SK-N-SH (cell line): Measurements from ENCODE around the gene FECH. TPM values are rescaled to one million over a fixed set of nuclear protein-coding genes. Genes with fewer than 3 reads are reported as not detected.

Experiments used
- CTCF ChIA-PET: fragments of 300-600, 350-600 bp; formaldehyde crosslinking; extraction: SDS; loops from one replicate; lab custom pipeline; 2021; lab: Yijun Ruan, JAX
- POLR2A ChIA-PET: fragments of 350-600 bp; sonication (Branson Sonifier 250); formaldehyde crosslinking; extraction: SDS; loops from one replicate; lab custom pipeline; 2020; ENCODE audit warnings: antibody characterized with exemption, inconsistent platforms; lab: Yijun Ruan, JAX
- DNase-seq: peaks from one replicate; pipeline ENCODE4 v3.0.0; 2012
- H2AFZ ChIP-seq: fragments of 200-600 bp; sonication (generic); 2 replicates; pipeline ENCODE4 v1.8.1; 2016; ENCODE audit warnings: antibody characterized with exemption, mild to moderate bottlenecking, low read depth
- H3F3A ChIP-seq: fragments of 200-600 bp; sonication (generic); replicated peaks from 2 replicates; pipeline ENCODE3; 2016; ENCODE audit warnings: antibody characterized with exemption, mild to moderate bottlenecking; ENCODE audit not compliant: insufficient read depth
- H3K27ac ChIP-seq, 2 experiments: fragments of 200-500 bp in 1 of 2; fragments of 200-600 bp in 1 of 2; sonication (Bioruptor generic) in 1 of 2; sonication (generic), shearing (Covaris generic) in 1 of 2; 2 replicates each; pipeline versions ENCODE4 v1.5.1 to v1.6.1; 2014 to 2016; ENCODE audit warnings: low read depth in 2 of 2, inconsistent platforms in 1 of 2, low read length in 1 of 2, mild to moderate bottlenecking in 1 of 2, mixed read lengths in 1 of 2
- H3K27me3 ChIP-seq: fragments of 200-600 bp; sonication (generic), shearing (Covaris generic); 2 replicates; pipeline ENCODE4 v1.6.1; 2016; ENCODE audit warnings: mixed run types; ENCODE audit not compliant: insufficient read depth
- H3K36me3 ChIP-seq, 2 experiments: fragments of 200-500 bp in 1 of 2; fragments of 200-600 bp in 1 of 2; sonication (Bioruptor generic) in 1 of 2; sonication (generic) in 1 of 2; replicated peaks in 1 of 2; 2 replicates each; pipeline versions ENCODE3 to v1.5.1; 2014 to 2016; ENCODE audit warnings: low read length in 1 of 2, mild to moderate bottlenecking in 1 of 2; ENCODE audit not compliant: insufficient read depth in 2 of 2, control insufficient read depth in 1 of 2
- H3K4me1 ChIP-seq, 2 experiments: fragments of 200-500 bp in 1 of 2; fragments of 200-600 bp in 1 of 2; sonication (Bioruptor generic) in 1 of 2; sonication (generic), shearing (Covaris generic) in 1 of 2; 2 replicates each; pipeline versions ENCODE4 v1.5.1 to v1.6.1; 2014 to 2016; ENCODE audit warnings: low read depth in 1 of 2, low read length in 1 of 2, mixed run types in 1 of 2; ENCODE audit not compliant: insufficient read depth in 2 of 2, control insufficient read depth in 1 of 2
- H3K4me2 ChIP-seq: fragments of 200-600 bp; sonication (generic), shearing (Covaris generic); 2 replicates; pipeline ENCODE4 v1.6.1; 2017; ENCODE audit warnings: mixed run types
- H3K4me3 ChIP-seq, 2 experiments: fragments of 200-500 bp in 1 of 2; fragments of 200-600 bp in 1 of 2; sonication (Bioruptor generic) in 1 of 2; sonication (generic), shearing (Covaris generic) in 1 of 2; 2 replicates each; pipeline versions ENCODE4 v1.5.1 to v1.8.1; 2014 to 2016; ENCODE audit warnings: low read depth in 2 of 2, inconsistent platforms in 1 of 2, low read length in 1 of 2, mild to moderate bottlenecking in 1 of 2, mixed read lengths in 1 of 2, moderate library complexity in 1 of 2
- H3K79me2 ChIP-seq: fragments of 200-600 bp; sonication (generic); 2 replicates; pipeline ENCODE4 v1.8.1; 2017; ENCODE audit warnings: mild to moderate bottlenecking; ENCODE audit not compliant: insufficient read depth
- H3K9ac ChIP-seq: fragments of 200-600 bp; sonication (generic); 2 replicates; pipeline ENCODE4 v1.6.1; 2017; ENCODE audit warnings: mixed run types
- H3K9me2 ChIP-seq: fragments of 200-600 bp; sonication (generic); 2 replicates; pipeline ENCODE4 v1.6.1; 2017; ENCODE audit warnings: mixed run types
- H3K9me3 ChIP-seq: fragments of 200-600 bp; sonication (generic); 2 replicates; pipeline ENCODE4 v1.6.1; 2017; ENCODE audit warnings: mixed run types, mild to moderate bottlenecking, moderate library complexity
- H4K20me1 ChIP-seq: fragments of 200-600 bp; sonication (generic); 2 replicates; pipeline ENCODE4 v1.6.1; 2017; ENCODE audit warnings: mild to moderate bottlenecking, mixed run types; ENCODE audit not compliant: insufficient read depth
- CHD2 ChIP-seq: fragments of 150-350 bp; IDR thresholded peaks from 2 replicates; pipeline ENCODE4 v1.6.1; 2018; ENCODE audit warnings: low read length; ENCODE audit not compliant: partially characterized antibody
- EP300 ChIP-seq, 2 experiments: IDR thresholded peaks; 2 replicates each; pipeline versions ENCODE4 v1.4.0 to v1.6.1; 2012; ENCODE audit warnings: borderline replicate concordance in 1 of 2, low read depth in 1 of 2, low read length in 1 of 2
- EZH2phosphoT487 ChIP-seq: fragments of 200-600 bp; sonication (generic); IDR thresholded peaks from 2 replicates; pipeline ENCODE4 v1.6.1; 2017; ENCODE audit warnings: low read depth, mixed run types, mild to moderate bottlenecking, antibody characterized with exemption, moderate library complexity, borderline replicate concordance
- FOSL2 ChIP-seq: IDR thresholded peaks from 2 replicates; pipeline ENCODE4 v1.4.0; 2012; ENCODE audit warnings: low read depth, mild to moderate bottlenecking, moderate library complexity, borderline replicate concordance
- FOXJ3 ChIP-seq: sonication (generic); formaldehyde crosslinking; IDR thresholded peaks from 2 replicates; pipeline ENCODE4 v1.5.1; 2020; ENCODE audit warnings: mild to moderate bottlenecking, missing genetic modification reagents
- GABPA ChIP-seq: IDR thresholded peaks from 2 replicates; pipeline ENCODE4 v1.4.0; 2012; ENCODE audit warnings: low read depth, mild to moderate bottlenecking
- JUND ChIP-seq: IDR thresholded peaks from 2 replicates; pipeline ENCODE4 v1.4.0; 2012
- MEF2A ChIP-seq: IDR thresholded peaks from 2 replicates; pipeline ENCODE4 v1.4.0; 2012; ENCODE audit warnings: low read depth, borderline replicate concordance
- MXI1 ChIP-seq: IDR thresholded peaks from 2 replicates; pipeline ENCODE4 v1.6.1; 2012; ENCODE audit warnings: mild to moderate bottlenecking, low read depth, low read length, improper control_type of control experiment
- NFIC ChIP-seq: IDR thresholded peaks from 2 replicates; pipeline ENCODE4 v1.4.0; 2012; ENCODE audit warnings: borderline replicate concordance
- POLR2AphosphoS5 ChIP-seq: IDR thresholded peaks from 2 replicates; pipeline ENCODE4 v1.6.1; 2012; ENCODE audit warnings: low read depth, low read length
- RCOR1 ChIP-seq: fragments of 150-350 bp; IDR thresholded peaks from 2 replicates; pipeline ENCODE4 v1.6.1; 2017; ENCODE audit warnings: antibody characterized with exemption, low read length
- SMC3 ChIP-seq: IDR thresholded peaks from 2 replicates; pipeline ENCODE4 v1.6.1; 2012; ENCODE audit warnings: low read depth, low read length, improper control_type of control experiment
- TAF1 ChIP-seq: IDR thresholded peaks from 2 replicates; pipeline ENCODE4 v1.6.1; 2012; ENCODE audit warnings: low read depth, mild to moderate bottlenecking, low read length, moderate library complexity, borderline replicate concordance
- TCF12 ChIP-seq: IDR thresholded peaks from 2 replicates; pipeline ENCODE4 v1.4.0; 2012
- YY1 ChIP-seq: IDR thresholded peaks from 2 replicates; pipeline ENCODE4 v1.4.0; 2012; ENCODE audit warnings: low read depth, mild to moderate bottlenecking
- WGBS: methylation state at CpG from one replicate; pipeline ENCODE4 v1.1.6; 2017; ENCODE audit warnings: low lambda C conversion rate; 5-methylcytosine and 5-hydroxymethylcytosine counted together
- polyA plus RNA-seq, 3 experiments: library from polyadenylated mRNA; depleted of rRNA; stranded (reverse); fragments of >200 nt; gene quantifications; 2 replicates each; pipeline ENCODE4 v1.2.3, GENCODE V29; 2012
- TF ChIP-seq, protein P1 (sequence below): IDR thresholded peaks from 2 replicates; pipeline ENCODE4 v1.4.0; 2012; ENCODE audit warnings: low read depth, borderline replicate concordance
- TF ChIP-seq, protein P2 (sequence below): fragments of 200-600 bp; sonication (generic); IDR thresholded peaks from 2 replicates; pipeline ENCODE4 v1.6.1; 2017; ENCODE audit warnings: antibody characterized with exemption, mild to moderate bottlenecking, moderate library complexity

The FECH gene
- polyA plus RNA-seq, 1 of the 3 experiments (the other 2 are of a cell fraction): 44.4 TPM

DNA sequence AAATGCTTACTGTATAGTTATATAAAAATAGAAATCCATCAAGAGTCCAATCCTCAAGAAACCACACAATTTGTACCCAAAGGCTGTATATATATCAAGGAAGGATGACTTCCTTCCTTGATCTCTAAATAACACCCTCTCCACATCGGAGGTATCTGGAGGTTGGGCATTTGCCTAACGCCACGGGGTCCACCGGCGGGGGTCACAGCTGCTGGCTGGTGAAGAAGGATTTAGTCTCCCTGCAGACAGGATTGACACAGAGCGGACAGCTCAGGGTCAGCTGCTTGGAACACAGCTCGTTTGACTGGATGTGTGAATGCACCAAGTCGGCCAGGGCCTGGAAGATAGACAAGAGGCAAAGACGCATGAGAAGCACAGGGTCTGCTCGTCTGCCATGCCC is 36.0 kb downstream of the FECH start:
- no peaks in the 10 kb centered on the region for H3K9me2 ChIP-seq
- H3K4me3 ChIP-seq: no peak overlapping the region
- WGBS: 94% methylated on average over 8 of the region's 10 CpGs
- H3K36me3 ChIP-seq: peaks cover 25 to 34% of the 10 kb centered on the region in 2 experiments
- ChIA-PET CTCF (interaction anchor here (1.0 kb wide), 1 partner anchor 12 kb away, joined by 3 read pairs; no protein-coding TSS in a partner anchor), POLR2A (no interaction called here)
- H3K4me1 ChIP-seq: peaks cover 0 to under 1% of the 10 kb centered on the region in 2 experiments; a peak in 1 of 4 replicates
- no peak overlapping the region for H3K4me2 ChIP-seq
- no peaks in the 10 kb centered on the region for H3K79me2 ChIP-seq
- H4K20me1 ChIP-seq: no peaks in the 10 kb centered on the region
- no peaks in the 10 kb centered on the region for H3K9me3 ChIP-seq
- no peak for DNase-seq
- TF ChIP-seq GABPA (no peak), POLR2AphosphoS5 (no peak), SMC3 (no peak), MXI1 (no peak), RCOR1 (no peak), EP300 (IDR thresholded peaks at IDR 0.05; ENCODE audit: borderline replicate concordance in 1 of 2, low read depth in 1 of 2, low read length in 1 of 2) (no peak), MEF2A (no peak), EZH2phosphoT487 (no peak)
- H3K27me3 ChIP-seq: no peaks in the 10 kb centered on the region
- no peaks in the 10 kb centered on the region for H3F3A ChIP-seq
- H3K9ac ChIP-seq: no peak overlapping the region
- no peak overlapping the region for H2AFZ ChIP-seq
- H3K27ac ChIP-seq: no peak overlapping the region

DNA sequence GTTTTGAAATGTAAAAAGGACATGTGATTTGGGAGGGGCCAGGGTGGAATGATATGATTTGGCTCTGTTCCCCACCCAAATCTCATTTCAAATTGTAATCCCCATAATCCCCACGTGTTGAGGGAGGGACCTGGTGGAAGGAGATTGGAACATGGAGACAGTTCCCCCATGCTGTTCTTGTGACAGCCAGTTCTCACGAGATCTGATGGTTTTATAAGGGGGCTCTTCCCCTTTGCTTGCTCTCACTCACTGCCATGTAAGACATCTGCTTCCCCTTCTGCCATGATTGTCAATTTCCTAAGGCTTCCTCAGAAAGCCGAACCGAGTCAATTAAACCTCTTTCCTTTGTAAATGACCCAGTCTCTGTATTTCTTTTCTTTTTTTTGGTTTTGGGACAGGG is 39.2 kb downstream of the FECH start:
- ChIA-PET CTCF (no interaction called here), POLR2A (no interaction called here)
- no peak overlapping the region for H3K4me3 ChIP-seq
- no peaks in the 10 kb centered on the region for H3K27me3 ChIP-seq
- no peak overlapping the region for H3K27ac ChIP-seq
- TF ChIP-seq FOXJ3 (no peak), JUND (no peak), MXI1 (no peak), POLR2AphosphoS5 (no peak), CHD2 (no peak), TAF1 (no peak), TCF12 (no peak), FOSL2 (no peak), NFIC (no peak), YY1 (no peak)
- TF ChIP-seq, protein P1, sequence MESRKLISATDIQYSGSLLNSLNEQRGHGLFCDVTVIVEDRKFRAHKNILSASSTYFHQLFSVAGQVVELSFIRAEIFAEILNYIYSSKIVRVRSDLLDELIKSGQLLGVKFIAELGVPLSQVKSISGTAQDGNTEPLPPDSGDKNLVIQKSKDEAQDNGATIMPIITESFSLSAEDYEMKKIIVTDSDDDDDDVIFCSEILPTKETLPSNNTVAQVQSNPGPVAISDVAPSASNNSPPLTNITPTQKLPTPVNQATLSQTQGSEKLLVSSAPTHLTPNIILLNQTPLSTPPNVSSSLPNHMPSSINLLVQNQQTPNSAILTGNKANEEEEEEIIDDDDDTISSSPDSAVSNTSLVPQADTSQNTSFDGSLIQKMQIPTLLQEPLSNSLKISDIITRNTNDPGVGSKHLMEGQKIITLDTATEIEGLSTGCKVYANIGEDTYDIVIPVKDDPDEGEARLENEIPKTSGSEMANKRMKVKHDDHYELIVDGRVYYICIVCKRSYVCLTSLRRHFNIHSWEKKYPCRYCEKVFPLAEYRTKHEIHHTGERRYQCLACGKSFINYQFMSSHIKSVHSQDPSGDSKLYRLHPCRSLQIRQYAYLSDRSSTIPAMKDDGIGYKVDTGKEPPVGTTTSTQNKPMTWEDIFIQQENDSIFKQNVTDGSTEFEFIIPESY: no peak
- TF ChIP-seq, protein P2, sequence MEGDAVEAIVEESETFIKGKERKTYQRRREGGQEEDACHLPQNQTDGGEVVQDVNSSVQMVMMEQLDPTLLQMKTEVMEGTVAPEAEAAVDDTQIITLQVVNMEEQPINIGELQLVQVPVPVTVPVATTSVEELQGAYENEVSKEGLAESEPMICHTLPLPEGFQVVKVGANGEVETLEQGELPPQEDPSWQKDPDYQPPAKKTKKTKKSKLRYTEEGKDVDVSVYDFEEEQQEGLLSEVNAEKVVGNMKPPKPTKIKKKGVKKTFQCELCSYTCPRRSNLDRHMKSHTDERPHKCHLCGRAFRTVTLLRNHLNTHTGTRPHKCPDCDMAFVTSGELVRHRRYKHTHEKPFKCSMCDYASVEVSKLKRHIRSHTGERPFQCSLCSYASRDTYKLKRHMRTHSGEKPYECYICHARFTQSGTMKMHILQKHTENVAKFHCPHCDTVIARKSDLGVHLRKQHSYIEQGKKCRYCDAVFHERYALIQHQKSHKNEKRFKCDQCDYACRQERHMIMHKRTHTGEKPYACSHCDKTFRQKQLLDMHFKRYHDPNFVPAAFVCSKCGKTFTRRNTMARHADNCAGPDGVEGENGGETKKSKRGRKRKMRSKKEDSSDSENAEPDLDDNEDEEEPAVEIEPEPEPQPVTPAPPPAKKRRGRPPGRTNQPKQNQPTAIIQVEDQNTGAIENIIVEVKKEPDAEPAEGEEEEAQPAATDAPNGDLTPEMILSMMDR: no peak
- WGBS: 93% methylated on average over 4 of the region's 4 CpGs
- H3K9me2 ChIP-seq: no peaks in the 10 kb centered on the region
- peaks cover 14 to 15% of the 10 kb centered on the region in 2 experiments for H3K36me3 ChIP-seq
- no peak overlapping the region for H3K4me2 ChIP-seq
- no peaks in the 10 kb centered on the region for H4K20me1 ChIP-seq
- no peaks in the 10 kb centered on the region for H3F3A ChIP-seq
- peaks cover 6 to 10% of the 10 kb centered on the region in 2 experiments; a peak in 2 of 4 replicates for H3K4me1 ChIP-seq
- H3K9ac ChIP-seq: no peak overlapping the region
- no peak for DNase-seq
- no peaks in the 10 kb centered on the region for H3K79me2 ChIP-seq
- H2AFZ ChIP-seq: no peak overlapping the region
- H3K9me3 ChIP-seq: no peaks in the 10 kb centered on the region
